NAMALWA (cell line): ENCODE measurements around the gene TMEM196.
A peak's percentile ranks its signal among the peaks of the same experiment; 100 is the strongest.

Experiments used
- DNase-seq: peaks from one replicate; pipeline ENCODE4 v3.0.0-alpha.2; 2015; ENCODE audit warnings: low spot score

TMEM196 gene

GRCh38 chr7:19772841-19773760 lies at the start of gene TMEM196:
TMEM196 (minus strand) TSS chr7:19773617; CDS start chr7:19772696, 921 bp downstream.
- DNase-seq = no peak

GRCh38 chr7:19816128-19816527 lies 42.7 kb upstream of the TMEM196 start:
- DNase-seq = no peak

GRCh38 chr7:19815546-19815945 lies 42.1 kb upstream of the TMEM196 start:
- DNase-seq = no peak

GRCh38 chr7:19814776-19815175 lies 41.4 kb upstream of the TMEM196 start:
- no peak for DNase-seq

- DNase-seq = no peak
Observed at GRCh38 chr7:19811386-19811785, 38.0 kb upstream of the TMEM196 start.

GRCh38 chr7:19798986-19799385 lies 25.6 kb upstream of the TMEM196 start:
- no peak for DNase-seq

- no peak for DNase-seq
Observed at GRCh38 chr7:19783541-19783940, 10.1 kb upstream of the TMEM196 start.

GRCh38 chr7:19776981-19777380 lies 3.6 kb upstream of the TMEM196 start:
- DNase-seq = peak; percentile 13

- DNase-seq = peak; percentile 14
Observed at GRCh38 chr7:19775578-19775977, 2.2 kb upstream of the TMEM196 start.

GRCh38 chr7:19772306-19772705 lies 1.1 kb downstream of the TMEM196 start:
- DNase-seq = no peak

GRCh38 chr7:19762631-19763030 lies 10.8 kb downstream of the TMEM196 start:
- DNase-seq = no peak

- peak; percentile 81 for DNase-seq
Observed at GRCh38 chr7:19754521-19755116, 18.8 kb downstream of the TMEM196 start.

- no peak for DNase-seq
Observed at GRCh38 chr7:19752020-19752419, 21.4 kb downstream of the TMEM196 start.

- DNase-seq = no peak
Observed at GRCh38 chr7:19749658-19750057, 23.8 kb downstream of the TMEM196 start.

GRCh38 chr7:19747740-19748339 lies 25.6 kb downstream of the TMEM196 start:
- DNase-seq = peak; percentile 60

GRCh38 chr7:19744075-19744474 lies 29.3 kb downstream of the TMEM196 start:
- no peak for DNase-seq

- DNase-seq = no peak
Observed at GRCh38 chr7:19728716-19729115, 44.7 kb downstream of the TMEM196 start.

GRCh38 chr7:19725770-19726169 lies 47.6 kb downstream of the TMEM196 start:
- no peak for DNase-seq

GRCh38 chr7:19715499-19715898 lies 57.9 kb downstream of the TMEM196 start:
- DNase-seq = no peak

GRCh38 chr7:19713676-19714075 lies 59.7 kb downstream of the TMEM196 start:
- peak; percentile 89 for DNase-seq

- DNase-seq = no peak
Observed at GRCh38 chr7:19709249-19709578, 64.2 kb downstream of the TMEM196 start.

GRCh38 chr7:19708397-19709248 lies 64.8 kb downstream of the TMEM196 start, which contains the start of gene POLR1F:
POLR1F (minus strand) TSS chr7:19709037; CDS start chr7:19709016, 21 bp downstream.
- peak; percentile 99 for DNase-seq
